Choroid plexus epithelial cell (primary cell): ENCODE results near the gene HPCA.

ENCODE experiments used
- DNase-seq: peaks from one replicate; pipeline ENCODE4 v3.0.0-alpha.2; 2010; ENCODE audit warnings: low read depth
- H3K4me3 ChIP-seq: 2 replicates; pipeline ENCODE4 v1.5.1; 2011; ENCODE audit warnings: low read depth, mild to moderate bottlenecking, control low read depth, low read length, moderate library complexity
- CTCF ChIP-seq: conservative IDR thresholded peaks from 2 replicates; pipeline ENCODE4 v1.5.1; 2011; ENCODE audit warnings: low read depth, mild to moderate bottlenecking, control low read depth, inconsistent platforms, low read length, moderate library complexity

HPCA gene

GRCh38 chr1:32884726-32885125 lies 1.6 kb upstream of the HPCA start:
- no peak for DNase-seq
- H3K4me3 ChIP-seq = no peak overlapping the region
- no peak for TF ChIP-seq CTCF

GRCh38 chr1:32885676-32886003 lies 651 bp upstream of the HPCA start:
- no peak for DNase-seq
- TF ChIP-seq CTCF = no peak

GRCh38 chr1:32886828-32887414 lies 630 bp downstream of the HPCA start:
- no peak overlapping the region for H3K4me3 ChIP-seq
- no peak for TF ChIP-seq CTCF
- no peak for DNase-seq

More at GRCh38 chr1:32885676-32886003, 651 bp upstream of the HPCA start:
- no peak overlapping the region for H3K4me3 ChIP-seq

- no peak for TF ChIP-seq CTCF
- no peak overlapping the region for H3K4me3 ChIP-seq
- no peak for DNase-seq
These were observed 1.3 kb downstream of the HPCA start for GRCh38 chr1:32887623-32888022.

GRCh38 chr1:32888134-32888533 lies 1.8 kb downstream of the HPCA start:
- DNase-seq = no peak
- no peak for TF ChIP-seq CTCF
- H3K4me3 ChIP-seq = no peak overlapping the region

GRCh38 chr1:32888677-32889420 lies 2.6 kb downstream of the HPCA start:
- no peak for DNase-seq
- H3K4me3 ChIP-seq = no peak overlapping the region
- TF ChIP-seq CTCF = no peak

GRCh38 chr1:32889731-32890278 lies 3.5 kb downstream of the HPCA start:
- TF ChIP-seq CTCF = no peak
- DNase-seq = no peak
- no peak overlapping the region for H3K4me3 ChIP-seq
